COLO668 (cell line): ENCODE results near the gene PTGES2.
"Not testable (repeated sequence)": the region's sequence is repeated elsewhere in the genome, so short reads cannot be mapped to it uniquely, and the experiment has no call there.

Experiments used
- DNase-seq: peaks from one replicate; lab custom pipeline; 2025; ENCODE audit not compliant: unreplicated experiment; lab: John Stamatoyannopoulos, UW

Gene PTGES2

GRCh38 chr9:128118971-128119665 lies 8.4 kb downstream of the PTGES2 start:
- no peak for DNase-seq

GRCh38 chr9:128118472-128118857 lies 9.1 kb downstream of the PTGES2 start:
- DNase-seq: no peak

GRCh38 chr9:128117613-128118471 lies 9.7 kb downstream of the PTGES2 start:
- peak; percentile 92 for DNase-seq

GRCh38 chr9:128116104-128117083 lies 11.1 kb downstream of the PTGES2 start:
- DNase-seq: no peak

- peak; percentile 95 for DNase-seq
Measured at GRCh38 chr9:128115187-128116103, 12.1 kb downstream of the PTGES2 start.

GRCh38 chr9:128114326-128115186 lies 13.0 kb downstream of the PTGES2 start:
- DNase-seq: peak; percentile 51

- DNase-seq: no peak
Measured at GRCh38 chr9:128113526-128114325, 13.8 kb downstream of the PTGES2 start.

- DNase-seq: not testable (repeated sequence)
Measured at GRCh38 chr9:128111726-128112125, 15.8 kb downstream of the PTGES2 start.

GRCh38 chr9:128109050-128109709 lies 18.3 kb downstream of the PTGES2 start:
- no peak for DNase-seq

GRCh38 chr9:128108269-128109049 lies 19.1 kb downstream of the PTGES2 start:
- no peak for DNase-seq

- no peak for DNase-seq
Measured at GRCh38 chr9:128107468-128108268, 19.9 kb downstream of the PTGES2 start.

- DNase-seq: no peak
Measured at GRCh38 chr9:128106940-128107467, 20.5 kb downstream of the PTGES2 start.

GRCh38 chr9:128106181-128106939 lies 21.2 kb downstream of the PTGES2 start:
- DNase-seq: no peak

GRCh38 chr9:128105538-128106175 lies 21.9 kb downstream of the PTGES2 start:
- DNase-seq: no peak

GRCh38 chr9:128104171-128104618 lies 23.3 kb downstream of the PTGES2 start:
- DNase-seq: peak; percentile 86
